ENCODE data around the gene JMJD1C. TPM values are rescaled to one million over a fixed set of nuclear protein-coding genes. Genes with fewer than 3 reads are reported as not detected.

The JMJD1C gene
- total RNA-seq, 4 donors from 2014 or later = 127 to 330 (median 208) TPM

GRCh38 chr10:63209705-63210104 is 256.1 kb downstream of the JMJD1C start:
- Histone ChIP-seq H3K4me1 (peaks cover 0 to 4% of the 10 kb centered on the region in 2 donors), H3K9me3 (no peaks in the 10 kb centered on the region), H3K4me3 (no peak overlapping the region), H3K27ac (no peak overlapping the region), H3K27me3 (no peaks in the 10 kb centered on the region), H3K36me3 (no peaks in the 10 kb centered on the region)
- intact Hi-C loops (cut with DNase I; ENCODE audit: low total_unique reads) = no loop called here
- DNase-seq = no peak
- TF ChIP-seq POLR2A (IDR thresholded peaks at IDR 0.05) = no peak

- no peaks in the 10 kb centered on the region for H3K9me3 ChIP-seq
- TF ChIP-seq POLR2A (IDR thresholded peaks at IDR 0.05) (no peak), CTCF (IDR thresholded peaks at IDR 0.05) (no peak)
- no peaks in the 10 kb centered on the region for H3K27me3 ChIP-seq
- peaks cover 0 to 4% of the 10 kb centered on the region in 2 donors for H3K4me1 ChIP-seq
- no peak overlapping the region for H3K4me3 ChIP-seq
- DNase-seq = no peak
- intact Hi-C loops (cut with DNase I; ENCODE audit: low total_unique reads) = no loop called here
- H3K27ac ChIP-seq = peak overlapping the region in 1 of 2 donors; percentile 51
- no peaks in the 10 kb centered on the region for H3K36me3 ChIP-seq
Measured at GRCh38 chr10:63208986-63209385, 256.8 kb downstream of the JMJD1C start.

- H3K27me3 ChIP-seq = no peaks in the 10 kb centered on the region
- H3K4me1 ChIP-seq = peaks cover 0 to 4% of the 10 kb centered on the region in 2 donors
- intact Hi-C loops (cut with DNase I; ENCODE audit: low total_unique reads) = no loop called here
- peak in 1 of 2 donors; percentile 50 for DNase-seq
- no peaks in the 10 kb centered on the region for H3K9me3 ChIP-seq
- peak overlapping the region; percentile 51 to 55 for H3K27ac ChIP-seq
- peak overlapping the region in 1 of 2 donors; percentile 5 for H3K4me3 ChIP-seq
- H3K36me3 ChIP-seq = no peaks in the 10 kb centered on the region
- TF ChIP-seq CTCF (IDR thresholded peaks at IDR 0.05) (no peak), POLR2A (IDR thresholded peaks at IDR 0.05) (no peak)
Measured at GRCh38 chr10:63206997-63207811, 258.6 kb downstream of the JMJD1C start.

- Histone ChIP-seq H3K36me3 (no peaks in the 10 kb centered on the region), H3K27me3 (no peaks in the 10 kb centered on the region), H3K27ac (peak overlapping the region; percentile 51 to 55), H3K4me1 (peaks cover 0 to 4% of the 10 kb centered on the region in 2 donors), H3K9me3 (no peaks in the 10 kb centered on the region), H3K4me3 (no peak overlapping the region)
- no peak for DNase-seq
- no peak for TF ChIP-seq CTCF (IDR thresholded peaks at IDR 0.05)
- TF ChIP-seq POLR2A (IDR thresholded peaks at IDR 0.05) = no peak
- intact Hi-C loops (cut with DNase I; ENCODE audit: low total_unique reads) = no loop called here
Measured at GRCh38 chr10:63206576-63206975, 259.2 kb downstream of the JMJD1C start.

- intact Hi-C loops (cut with DNase I; ENCODE audit: low total_unique reads) = no loop called here
- H3K27me3 ChIP-seq = no peaks in the 10 kb centered on the region
- no peak for DNase-seq
- H3K36me3 ChIP-seq = no peaks in the 10 kb centered on the region
- no peak for TF ChIP-seq CTCF (IDR thresholded peaks at IDR 0.05)
- TF ChIP-seq POLR2A (IDR thresholded peaks at IDR 0.05) = no peak
- no peaks in the 10 kb centered on the region for H3K9me3 ChIP-seq
- no peak overlapping the region for H3K27ac ChIP-seq
- no peak overlapping the region for H3K4me3 ChIP-seq
- peaks cover 0 to 4% of the 10 kb centered on the region in 2 donors for H3K4me1 ChIP-seq
Measured at GRCh38 chr10:63205421-63205820, 260.4 kb downstream of the JMJD1C start.
